Measurements from ENCODE around the gene USP4. TPM values are rescaled to one million over a fixed set of nuclear protein-coding genes. Genes with fewer than 3 reads are reported as not detected.
"Not testable (repeated sequence)": the region's sequence is repeated elsewhere in the genome, so short reads cannot be mapped to it uniquely, and the experiment has no call there.

USP4 gene
- total RNA-seq, 4 donors from 2014 or later: 29.1 to 76.8 (median 35.5) TPM

DNA sequence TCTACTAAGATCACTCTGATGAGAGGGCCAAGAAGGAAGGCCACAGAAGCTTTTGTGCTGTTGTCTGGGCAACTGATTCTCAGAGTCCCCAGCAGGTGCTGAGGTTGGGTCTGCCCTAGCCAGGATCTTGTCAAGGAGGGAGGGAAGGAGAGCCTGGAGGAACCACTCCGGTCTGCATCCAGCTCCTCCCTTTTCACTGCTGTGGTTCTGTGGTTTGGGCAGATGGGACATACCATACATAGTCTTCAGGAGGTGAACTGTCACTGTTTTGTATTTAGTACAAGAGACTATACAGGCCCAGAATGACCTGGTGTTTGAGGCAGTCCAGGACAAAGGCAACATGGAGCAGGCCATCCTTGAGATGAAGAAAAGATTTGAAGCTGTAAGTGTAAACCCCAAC is 84.7 kb downstream of the USP4 start:
- H3K4me1 ChIP-seq: peaks cover 8% of the 10 kb centered on the region
- no peak for DNase-seq (ENCODE audit: low spot score in 2 of 2)
- H3K27me3 ChIP-seq: no peaks in the 10 kb centered on the region
- TF ChIP-seq, protein P1, sequence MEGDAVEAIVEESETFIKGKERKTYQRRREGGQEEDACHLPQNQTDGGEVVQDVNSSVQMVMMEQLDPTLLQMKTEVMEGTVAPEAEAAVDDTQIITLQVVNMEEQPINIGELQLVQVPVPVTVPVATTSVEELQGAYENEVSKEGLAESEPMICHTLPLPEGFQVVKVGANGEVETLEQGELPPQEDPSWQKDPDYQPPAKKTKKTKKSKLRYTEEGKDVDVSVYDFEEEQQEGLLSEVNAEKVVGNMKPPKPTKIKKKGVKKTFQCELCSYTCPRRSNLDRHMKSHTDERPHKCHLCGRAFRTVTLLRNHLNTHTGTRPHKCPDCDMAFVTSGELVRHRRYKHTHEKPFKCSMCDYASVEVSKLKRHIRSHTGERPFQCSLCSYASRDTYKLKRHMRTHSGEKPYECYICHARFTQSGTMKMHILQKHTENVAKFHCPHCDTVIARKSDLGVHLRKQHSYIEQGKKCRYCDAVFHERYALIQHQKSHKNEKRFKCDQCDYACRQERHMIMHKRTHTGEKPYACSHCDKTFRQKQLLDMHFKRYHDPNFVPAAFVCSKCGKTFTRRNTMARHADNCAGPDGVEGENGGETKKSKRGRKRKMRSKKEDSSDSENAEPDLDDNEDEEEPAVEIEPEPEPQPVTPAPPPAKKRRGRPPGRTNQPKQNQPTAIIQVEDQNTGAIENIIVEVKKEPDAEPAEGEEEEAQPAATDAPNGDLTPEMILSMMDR (IDR thresholded peaks at IDR 0.05): no peak
- no peak for TF ChIP-seq POLR2A (IDR thresholded peaks at IDR 0.05)
- no peak for TF ChIP-seq POLR2AphosphoS5 (IDR thresholded peaks at IDR 0.05)
- TF ChIP-seq EP300 (IDR thresholded peaks at IDR 0.05): no peak
- 43% methylated on average over 1 of the region's 1 CpG for WGBS
- H3K36me3 ChIP-seq: no peaks in the 10 kb centered on the region
- H3K9me3 ChIP-seq: no peaks in the 10 kb centered on the region
- H3K4me3 ChIP-seq: no peak overlapping the region
- no peak overlapping the region for H3K27ac ChIP-seq

DNA sequence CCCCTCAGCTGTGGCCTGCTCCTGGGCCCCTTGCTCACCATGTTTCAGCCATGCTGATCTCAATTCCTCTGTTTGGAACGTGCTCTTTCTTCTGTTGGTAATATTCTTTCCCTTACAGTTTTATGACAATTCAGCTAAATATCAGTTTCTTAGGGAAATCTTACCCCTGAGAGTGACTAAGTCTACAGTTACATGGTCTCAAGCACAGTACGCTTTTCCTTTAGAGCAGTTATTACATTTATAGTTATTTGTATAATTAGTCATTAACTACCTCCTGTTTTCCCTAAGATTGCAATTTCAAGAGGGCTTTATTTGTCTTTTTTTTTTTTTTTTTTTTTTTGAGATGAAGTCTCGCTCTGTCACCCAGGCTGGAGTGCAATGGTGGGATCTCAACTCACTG is 86.3 kb downstream of the USP4 start:
- Histone ChIP-seq H3K4me1 (peaks cover 15% of the 10 kb centered on the region), H3K27ac (no peak overlapping the region), H3K27me3 (no peaks in the 10 kb centered on the region), H3K36me3 (no peaks in the 10 kb centered on the region), H3K4me3 (no peak overlapping the region), H3K9me3 (no peaks in the 10 kb centered on the region)
- TF ChIP-seq, protein P1 (IDR thresholded peaks at IDR 0.05): no peak
- no peak for TF ChIP-seq EP300 (IDR thresholded peaks at IDR 0.05)
- TF ChIP-seq POLR2A (IDR thresholded peaks at IDR 0.05): no peak
- TF ChIP-seq POLR2AphosphoS5 (IDR thresholded peaks at IDR 0.05): no peak
- DNase-seq (ENCODE audit: low spot score in 2 of 2): no peak
- 93% methylated on average over 3 of the region's 3 CpGs for WGBS

DNA sequence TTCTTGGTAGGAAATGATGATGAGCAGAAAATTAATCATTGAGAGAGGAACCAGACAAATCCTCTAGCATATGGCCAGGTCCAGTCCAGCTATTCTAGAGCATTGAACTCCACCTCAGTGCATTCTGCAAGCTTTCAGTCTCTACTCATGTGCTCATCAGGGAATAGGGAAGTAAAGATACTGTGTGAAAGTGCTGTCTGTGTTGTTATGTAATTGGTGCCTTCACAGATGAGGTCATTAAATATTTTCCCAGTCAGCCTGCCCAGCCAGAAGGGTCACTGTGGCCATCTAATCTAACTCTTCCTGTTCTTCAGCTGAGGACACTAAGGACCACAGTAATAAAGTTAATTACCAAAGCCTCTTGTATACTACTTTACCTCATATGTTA is 91.0 kb downstream of the USP4 start:
- H3K36me3 ChIP-seq: no peaks in the 10 kb centered on the region
- no peaks in the 10 kb centered on the region for H3K27me3 ChIP-seq
- TF ChIP-seq, protein P1 (IDR thresholded peaks at IDR 0.05): no peak
- H3K4me3 ChIP-seq: no peak overlapping the region
- H3K27ac ChIP-seq: peak overlapping the region; percentile 36
- no peak for DNase-seq (ENCODE audit: low spot score in 2 of 2)
- no peaks in the 10 kb centered on the region for H3K9me3 ChIP-seq
- H3K4me1 ChIP-seq: peaks cover 10% of the 10 kb centered on the region

DNA sequence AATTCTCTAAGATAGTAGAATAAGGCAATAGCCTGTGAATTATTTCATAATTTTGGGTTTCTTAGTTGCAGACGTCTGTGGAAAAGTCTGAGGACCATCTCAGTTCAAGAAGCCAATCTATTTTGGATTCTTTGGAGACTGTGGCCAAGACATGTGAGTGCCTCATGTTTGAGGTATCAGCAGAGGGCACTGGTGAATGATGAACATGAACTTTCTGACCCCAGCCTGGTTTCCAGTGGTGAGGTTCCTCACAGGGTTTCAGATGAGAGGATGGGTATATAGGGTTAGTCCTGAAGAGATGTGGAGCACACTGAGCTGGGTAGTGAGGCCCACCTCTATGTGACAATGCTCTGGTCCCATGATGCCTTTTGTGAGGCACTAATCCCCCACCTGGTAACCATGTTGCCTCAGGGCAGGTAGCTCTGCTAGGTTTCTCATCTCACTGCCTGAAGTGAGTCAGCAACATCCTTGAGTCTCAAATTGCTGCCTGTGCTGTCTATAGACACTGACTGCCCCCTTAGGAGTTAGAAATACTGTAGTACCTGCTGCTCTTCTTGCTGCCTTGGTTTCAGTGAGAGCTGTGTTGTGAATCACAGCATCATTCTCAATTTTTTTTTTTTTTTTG is 95.2 kb downstream of the USP4 start:
- 55% methylated on average over 1 of the region's 1 CpG for WGBS
- H3K9me3 ChIP-seq: no peaks in the 10 kb centered on the region
- no peaks in the 10 kb centered on the region for H3K27me3 ChIP-seq
- no peak for DNase-seq (ENCODE audit: low spot score in 2 of 2)
- no peak overlapping the region for H3K27ac ChIP-seq
- TF ChIP-seq, protein P1 (IDR thresholded peaks at IDR 0.05): no peak
- TF ChIP-seq POLR2AphosphoS5 (IDR thresholded peaks at IDR 0.05): no peak
- no peak for TF ChIP-seq POLR2A (IDR thresholded peaks at IDR 0.05)
- no peak for TF ChIP-seq EP300 (IDR thresholded peaks at IDR 0.05)
- H3K36me3 ChIP-seq: no peaks in the 10 kb centered on the region
- H3K4me3 ChIP-seq: no peak overlapping the region
- H3K4me1 ChIP-seq: peaks cover 14% of the 10 kb centered on the region

DNA sequence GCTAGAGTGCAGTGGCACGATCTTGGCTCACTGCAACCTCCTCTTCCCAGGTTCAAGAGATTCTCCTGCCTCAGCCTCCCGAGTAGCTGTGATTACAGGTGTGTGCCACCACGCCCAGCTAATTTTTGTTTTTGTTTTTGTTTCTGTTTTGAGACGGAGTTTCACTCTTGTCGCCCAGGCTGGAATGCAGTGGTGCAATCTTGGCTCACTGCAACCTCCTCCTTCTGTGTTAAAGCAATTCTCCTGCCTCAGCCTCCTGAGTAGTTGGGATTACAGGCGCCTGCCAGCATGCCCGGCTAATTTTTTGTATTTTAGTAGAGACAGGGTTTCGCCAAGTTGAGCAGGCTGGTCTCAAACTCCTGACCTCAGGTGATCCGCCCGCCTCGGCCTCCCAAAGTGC is 99.8 kb downstream of the USP4 start:
- not testable (repeated sequence) for DNase-seq (ENCODE audit: low spot score in 2 of 2); H3K27me3 ChIP-seq; H3K9me3 ChIP-seq; H3K27ac ChIP-seq; H3K4me3 ChIP-seq; H3K36me3 ChIP-seq
- H3K4me1 ChIP-seq: peaks cover 25% of the 10 kb centered on the region
- WGBS: 94% methylated on average over 11 of the region's 11 CpGs
